HG02884 (cell line): ENCODE data around the gene AKAP17A.

ENCODE experiments used
- ATAC-seq: cut with Tn5 transposase; IDR thresholded peaks from one replicate; pipeline ENCODE4 v1.9.1; 2021; ENCODE audit warnings: mild to moderate bottlenecking, moderate library complexity; ENCODE audit not compliant: unreplicated experiment

Gene AKAP17A

GRCh38 chrX:1581132-1581531, 10.3 kb upstream of the AKAP17A start:
- ATAC-seq, result no peak

GRCh38 chrX:1582686-1583437, 8.5 kb upstream of the AKAP17A start:
- ATAC-seq, result peak; percentile 71

- ATAC-seq, result no peak
These were observed 7.0 kb upstream of the AKAP17A start for GRCh38 chrX:1584237-1585011.

- ATAC-seq, result no peak
These were observed 4.2 kb upstream of the AKAP17A start for GRCh38 chrX:1587161-1587560.

GRCh38 chrX:1589356-1590130, 1.9 kb upstream of the AKAP17A start:
- ATAC-seq, result no peak

- ATAC-seq, result peak; percentile 2
These were observed 562 bp downstream of the AKAP17A start for GRCh38 chrX:1591863-1592469.

GRCh38 chrX:1592470-1593142, 1.2 kb downstream of the AKAP17A start:
- ATAC-seq, result peak; percentile 42

- no peak for ATAC-seq
These were observed 2.2 kb downstream of the AKAP17A start for GRCh38 chrX:1593286-1594271.

- ATAC-seq, result no peak
These were observed 4.3 kb downstream of the AKAP17A start for GRCh38 chrX:1595711-1596060.

- no peak for ATAC-seq
These were observed 5.4 kb downstream of the AKAP17A start for GRCh38 chrX:1596676-1597344.

- ATAC-seq, result no peak
These were observed 6.1 kb downstream of the AKAP17A start for GRCh38 chrX:1597345-1598020.

GRCh38 chrX:1598021-1598875, 6.8 kb downstream of the AKAP17A start:
- no peak for ATAC-seq

GRCh38 chrX:1598876-1599790, 7.7 kb downstream of the AKAP17A start:
- ATAC-seq, result no peak

- ATAC-seq, result no peak
These were observed 8.5 kb downstream of the AKAP17A start for GRCh38 chrX:1599791-1600405.

GRCh38 chrX:1600406-1601050, 9.1 kb downstream of the AKAP17A start:
- no peak for ATAC-seq
